Heart left ventricle (tissue), 16 donors: ENCODE results near the gene SECTM1. TPM values are rescaled to one million over a fixed set of nuclear protein-coding genes. Genes with fewer than 3 reads are reported as not detected.

ENCODE experiments used
- ATAC-seq, 4 donors: fragments of 200-7000 bp; cut with Tn5 transposase; one replicate each; pipeline ENCODE4 v1.9.1; 2020 to 2022; ENCODE audit warnings: moderate library complexity in 4 of 4, mild to moderate bottlenecking in 3 of 4, moderate number of reproducible peaks in 1 of 4
- DNase-seq, 5 donors: peaks; one replicate each; pipeline ENCODE4 v3.0.0-alpha.2; 2020
- H3K27ac ChIP-seq, 12 donors: fragments of 200-600 bp; sonication (generic) in 4 of 12; one replicate each; pipeline versions ENCODE4 v1.5.0 to v1.8.0; 2016 to 2022; ENCODE audit warnings: mild to moderate bottlenecking in 2 of 12
- H3K27me3 ChIP-seq, 9 donors: fragments of 200-600 bp; sonication (generic) in 2 of 9; one replicate each; pipeline versions ENCODE4 v1.5.1 to v1.8.0; 2016 to 2022; ENCODE audit warnings: mild to moderate bottlenecking in 3 of 9
- H3K36me3 ChIP-seq, 9 donors: fragments of 200-600 bp; sonication (generic) in 2 of 9; one replicate each; pipeline versions ENCODE4 v1.5.0 to v1.8.0; 2018 to 2022; ENCODE audit warnings: mild to moderate bottlenecking in 2 of 9
- H3K4me1 ChIP-seq, 12 donors: fragments of 200-600 bp; sonication (generic) in 4 of 12; one replicate each; pipeline versions ENCODE4 v1.5.0 to v1.8.0; 2016 to 2022; ENCODE audit warnings: mild to moderate bottlenecking in 3 of 12
- H3K4me3 ChIP-seq, 12 donors: fragments of 200-600 bp; sonication (generic) in 4 of 12; one replicate each; pipeline versions ENCODE4 v1.5.0 to v1.8.0; 2017 to 2022; ENCODE audit warnings: mild to moderate bottlenecking in 9 of 12, moderate library complexity in 4 of 12
- H3K9me3 ChIP-seq, 12 donors: fragments of 200-600 bp; sonication (generic) in 4 of 12; one replicate each; pipeline versions ENCODE4 v1.5.0 to v1.8.0; 2016 to 2022; ENCODE audit warnings: mild to moderate bottlenecking in 1 of 12
- CTCF ChIP-seq, 12 donors: fragments of 200-600 bp; sonication (generic) in 4 of 12; IDR thresholded peaks; one replicate each; pipeline versions ENCODE4 v1.5.0 to v1.8.0; 2018 to 2022; ENCODE audit warnings: antibody characterized with exemption in 12 of 12, mild to moderate bottlenecking in 5 of 12
- POLR2A ChIP-seq, 2 donors: fragments of 450-650 bp; IDR thresholded peaks; one replicate each; pipeline ENCODE4 v1.6.1; 2017; ENCODE audit warnings: antibody characterized with exemption in 2 of 2, mild to moderate bottlenecking in 2 of 2, moderate library complexity in 2 of 2
- WGBS, 4 donors: extraction: QIAGEN DNeasy Blood & Tissue Kit in 2 of 4; methylation state at CpG; one replicate each; pipeline versions ENCODE4 v1.1.5 to v1.1.7; 2013 to 2018; 5-methylcytosine and 5-hydroxymethylcytosine counted together
- intact Hi-C, 10 donors: fragments of 100-400 bp; cut with DNase I; formaldehyde crosslinking; loops; one replicate each; pipeline versions ENCODE4 v1.11.1 to v1.14.2; 2022
- polyA plus RNA-seq, 2 donors: library from polyadenylated mRNA; stranded (reverse); fragments of 200-250 nt; gene quantifications; one replicate each; pipeline ENCODE4 v1.2.3, GENCODE V29; 2013
- total RNA-seq, 9 donors: library from RNA; depleted of rRNA in 2 of 9; stranded (reverse); fragments of >200 nt in 2 of 9; fragmentation: NEBNext Ultra II Directional in 3 of 9; extraction: Animal tissue kit (Norgen Biotek cat#: 25700) in 3 of 9; gene quantifications; one replicate each; pipeline versions ENCODE4 v1.1.0 to v1.2.4, GENCODE V29; 2016 to 2023
- donor health status: ischemic (EF 13 %, LVEDD 7.1; RV severe dilation, severe dysfunction).
- donor health status: healthy with polysubstance abuse.
- donor health status: DM: no; HTN: yes; CAD: no.
- donor health status: DM: no; HTN: no; CAD: no.
- donor health status: ischemic (EF 25% LVEDD 6.9; RV normal size, moderate dysfunction).
- donor health status: ischemic (EF 25% LVEDD 5.7; RV mildly dilated, moderate dysfunction).
- donor health status: healthy.
- donor health status: DM: yes; HTN: yes; CAD: no.
- donor health status: ischemic (EF 35%, LVEDD 5.7; RV mildly dilated, moderate dysfunction).
- donor health status: nonischemic (EF 11% LVEDD 7.7; RV severe dilation, severe dysfunction).
- donor health status: DM: yes; HTN: yes; CAD: no.
- donor health status: PGD.
- donor health status: ischemic (EF 29% LVEDD 5.4; RV normal size, mild dysfunction).
- donor health status: nonischemic (EF 23%, LVEDD 6.1; RV moderate dilation, normal function).

The SECTM1 gene
- total and polyA plus RNA-seq, 11 donors = 2.3 to 41.6 (median 3.4) TPM

GRCh38 chr17:82322526-82323453 is 10.8 kb downstream of the SECTM1 start:
- TF ChIP-seq POLR2A (IDR thresholded peaks at IDR 0.05) (no peak), CTCF (IDR thresholded peaks at IDR 0.05) (no peak)
- H3K4me1 ChIP-seq = peaks cover 0 to 11% (median 4%) of the 10 kb centered on the region in 12 donors
- no peak overlapping the region for H3K27ac ChIP-seq
- no peaks in the 10 kb centered on the region for H3K9me3 ChIP-seq
- H3K4me3 ChIP-seq = no peak overlapping the region
- intact Hi-C loops = loop anchor here in 8 of 10 donors (5.0 to 10.0 kb wide), 8 partner anchors 80 to 295 kb away; partner anchors contain the start of genes RAC3 (in 3 of the 8) and DCXR (in 1 of the 8)
- ATAC-seq (no peak), DNase-seq (no peak)
- 83 to 87% (median 84%) methylated on average over 19 to 28 of the region's 28 CpGs for WGBS, 4 donors
- H3K27me3 ChIP-seq = peaks cover 0 to 24% (median 0%) of the 10 kb centered on the region in 9 donors
- H3K36me3 ChIP-seq = peaks cover 0 to 17% (median 0%) of the 10 kb centered on the region in 9 donors

DNA sequence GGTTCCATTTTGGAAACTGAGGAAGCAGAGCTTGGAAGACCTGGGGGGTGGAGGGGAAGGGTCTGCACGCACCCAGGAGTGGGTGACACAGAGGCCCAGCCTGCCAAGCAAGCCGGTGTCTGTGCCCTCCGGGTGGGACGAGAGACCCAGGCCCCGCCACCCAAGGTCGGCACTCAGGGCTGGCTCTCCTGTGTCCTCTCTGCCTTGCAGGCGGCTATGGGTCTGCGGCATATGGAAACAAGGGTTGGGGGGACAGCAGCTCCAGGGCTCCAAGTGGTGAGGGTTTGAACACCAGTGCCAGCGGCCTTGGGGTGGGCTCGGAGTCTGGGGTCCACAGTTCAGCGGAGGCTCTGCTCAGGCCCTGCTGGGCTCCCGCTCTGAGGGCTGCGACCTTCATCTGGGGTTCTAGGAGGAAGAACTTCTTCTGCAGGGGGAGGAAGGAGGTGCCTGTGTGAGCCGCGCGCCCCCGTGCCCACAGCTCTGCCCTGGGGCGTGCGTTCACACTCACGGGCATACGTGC is 11.6 kb downstream of the SECTM1 start:
- no peak overlapping the region for H3K4me3 ChIP-seq
- no peaks in the 10 kb centered on the region for H3K9me3 ChIP-seq
- WGBS, 4 donors = 78 to 83% (median 81%) methylated on average over 13 to 21 of the region's 21 CpGs
- intact Hi-C loops = loop anchor here (1.0 to 10.0 kb wide), 14 partner anchors 80 to 295 kb away; partner anchors contain the start of genes RAC3 (in 3 of the 10) and DCXR (in 1 of the 10)
- H3K4me1 ChIP-seq = peaks cover 0 to 11% (median 4%) of the 10 kb centered on the region in 12 donors
- H3K27me3 ChIP-seq = peaks cover 0 to 20% (median 0%) of the 10 kb centered on the region in 9 donors
- ATAC-seq (no peak), DNase-seq (no peak)
- TF ChIP-seq CTCF (IDR thresholded peaks at IDR 0.05) (no peak), POLR2A (IDR thresholded peaks at IDR 0.05) (no peak)
- no peak overlapping the region for H3K27ac ChIP-seq
- H3K36me3 ChIP-seq = peaks cover 0 to 17% (median 0%) of the 10 kb centered on the region in 9 donors

GRCh38 chr17:82320956-82321927 is 12.3 kb downstream of the SECTM1 start:
- Histone ChIP-seq H3K4me3 (peak overlapping the region in 1 of 12 donors; percentile 25), H3K27me3 (peaks cover 0 to 21% (median under 1%) of the 10 kb centered on the region in 9 donors), H3K4me1 (peaks cover 0 to 11% (median 4%) of the 10 kb centered on the region in 12 donors), H3K27ac (peak overlapping the region in 1 of 12 donors; percentile 9), H3K9me3 (no peaks in the 10 kb centered on the region), H3K36me3 (peaks cover 0 to 10% (median 0%) of the 10 kb centered on the region in 9 donors)
- 43 to 50% (median 49%) methylated on average over 60 to 65 of the region's 65 CpGs for WGBS, 4 donors
- TF ChIP-seq CTCF (IDR thresholded peaks at IDR 0.05) (peak; percentile 84 to 95 (median 90)), POLR2A (IDR thresholded peaks at IDR 0.05) (no peak)
- intact Hi-C loops = loop anchor here (1.0 to 10.0 kb wide), 14 partner anchors 79 to 294 kb away; partner anchors contain the start of genes RAC3 (in 3 of the 10) and DCXR (in 1 of the 10)
- peak in 3 of 4 donors; percentile 11 to 64 (median 33) for ATAC-seq
- no peak for DNase-seq
